ENCODE data around the gene SENP2. TPM values are rescaled to one million over a fixed set of nuclear protein-coding genes. Genes with fewer than 3 reads are reported as not detected.

The SENP2 gene
- total and polyA plus RNA-seq, 10 of the 15 experiments (the other 5 are each of a cell fraction or from before 2014, with no cell fraction given), result 9.0 to 42.7 (median 25.1) TPM

DNA sequence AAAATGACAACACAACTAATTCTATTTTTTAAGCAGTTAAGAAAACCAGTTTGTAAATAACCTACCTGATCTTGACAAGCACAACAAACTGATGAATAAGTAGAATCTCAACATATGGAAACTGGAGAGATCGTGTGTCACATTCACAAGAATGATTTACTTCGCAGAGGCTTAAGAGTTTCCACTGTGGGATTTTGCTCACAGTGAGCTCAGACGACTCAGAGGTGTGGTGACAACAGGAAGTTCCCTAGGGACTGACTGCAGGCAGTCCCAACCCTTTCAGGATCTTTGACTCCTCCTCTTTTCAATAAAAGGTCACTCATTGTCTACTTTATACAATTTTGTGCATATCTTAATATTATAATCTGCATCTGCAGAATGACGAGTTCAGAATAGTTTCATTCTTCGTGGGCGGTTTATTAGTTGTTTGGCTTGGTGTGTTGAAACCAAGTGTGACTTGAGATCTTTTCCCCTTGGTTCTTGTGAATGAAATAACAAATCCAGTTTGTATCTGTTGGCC, 33.7 kb upstream of the SENP2 start, which contains the start of gene LIPH (continued):
- no peak for TF ChIP-seq SMARCA5 (IDR thresholded peaks at IDR 0.05)
- no peak for TF ChIP-seq ZBTB11 (CRISPR knock-in tag; IDR thresholded peaks at IDR 0.05)
- TF ChIP-seq YY1 (IDR thresholded peaks at IDR 0.05; ENCODE audit: low read depth, low read length), result no peak
- TF ChIP-seq HCFC1 (IDR thresholded peaks at IDR 0.05; ENCODE audit: low read length), result no peak
- 0 out of 2 replicates have a peak, but pooled peaks have one; percentile 42 for TF ChIP-seq GATAD2B (conservative IDR thresholded peaks at IDR 0.05; ENCODE audit: low read depth)
- no peak for TF ChIP-seq POLR2AphosphoS2 (IDR thresholded peaks at IDR 0.05; ENCODE audit: low read depth, low read length)
- TF ChIP-seq ASH2L (IDR thresholded peaks at IDR 0.05; ENCODE audit: borderline replicate concordance, low read depth), result no peak
- peak; percentile 41 to 48; a peak in 2 of 4 replicates for TF ChIP-seq BHLHE40 (IDR thresholded peaks at IDR 0.05; ENCODE audit: borderline replicate concordance in 1 of 2, low read depth in 2 of 2, low read length in 1 of 2)
- TF ChIP-seq SREBF1 (IDR thresholded peaks at IDR 0.05; ENCODE audit: low read length), result no peak
- peak; percentile 77 for TF ChIP-seq EED (IDR thresholded peaks at IDR 0.05; ENCODE audit: low read depth)
- TF ChIP-seq TBL1XR1 (IDR thresholded peaks at IDR 0.05; ENCODE audit: low read depth, low read length), result no peak
- no peak for TF ChIP-seq WRNIP1 (IDR thresholded peaks at IDR 0.05; ENCODE audit: borderline replicate concordance, low read depth, low read length)
- TF ChIP-seq GABPA (IDR thresholded peaks at IDR 0.05; ENCODE audit: low read depth), result no peak
- no peak for TF ChIP-seq CREB1 (IDR thresholded peaks at IDR 0.05; ENCODE audit: low read depth)
- TF ChIP-seq RELA (IDR thresholded peaks at IDR 0.05; ENCODE audit: borderline replicate concordance, partially characterized antibody), result no peak
- 0 out of 2 replicates have a peak, but pooled peaks have one; percentile 51 for TF ChIP-seq DPF2 (IDR thresholded peaks at IDR 0.05)
- TF ChIP-seq IKZF2 (IDR thresholded peaks at IDR 0.05), result peak; percentile 75 to 82
- TF ChIP-seq JUNB (IDR thresholded peaks at IDR 0.05), result no peak
- TF ChIP-seq TCF12 (IDR thresholded peaks at IDR 0.05; ENCODE audit: low read depth, low read length), result 0 out of 2 replicates have a peak, but pooled peaks have one; percentile 32
- TF ChIP-seq, protein P1, sequence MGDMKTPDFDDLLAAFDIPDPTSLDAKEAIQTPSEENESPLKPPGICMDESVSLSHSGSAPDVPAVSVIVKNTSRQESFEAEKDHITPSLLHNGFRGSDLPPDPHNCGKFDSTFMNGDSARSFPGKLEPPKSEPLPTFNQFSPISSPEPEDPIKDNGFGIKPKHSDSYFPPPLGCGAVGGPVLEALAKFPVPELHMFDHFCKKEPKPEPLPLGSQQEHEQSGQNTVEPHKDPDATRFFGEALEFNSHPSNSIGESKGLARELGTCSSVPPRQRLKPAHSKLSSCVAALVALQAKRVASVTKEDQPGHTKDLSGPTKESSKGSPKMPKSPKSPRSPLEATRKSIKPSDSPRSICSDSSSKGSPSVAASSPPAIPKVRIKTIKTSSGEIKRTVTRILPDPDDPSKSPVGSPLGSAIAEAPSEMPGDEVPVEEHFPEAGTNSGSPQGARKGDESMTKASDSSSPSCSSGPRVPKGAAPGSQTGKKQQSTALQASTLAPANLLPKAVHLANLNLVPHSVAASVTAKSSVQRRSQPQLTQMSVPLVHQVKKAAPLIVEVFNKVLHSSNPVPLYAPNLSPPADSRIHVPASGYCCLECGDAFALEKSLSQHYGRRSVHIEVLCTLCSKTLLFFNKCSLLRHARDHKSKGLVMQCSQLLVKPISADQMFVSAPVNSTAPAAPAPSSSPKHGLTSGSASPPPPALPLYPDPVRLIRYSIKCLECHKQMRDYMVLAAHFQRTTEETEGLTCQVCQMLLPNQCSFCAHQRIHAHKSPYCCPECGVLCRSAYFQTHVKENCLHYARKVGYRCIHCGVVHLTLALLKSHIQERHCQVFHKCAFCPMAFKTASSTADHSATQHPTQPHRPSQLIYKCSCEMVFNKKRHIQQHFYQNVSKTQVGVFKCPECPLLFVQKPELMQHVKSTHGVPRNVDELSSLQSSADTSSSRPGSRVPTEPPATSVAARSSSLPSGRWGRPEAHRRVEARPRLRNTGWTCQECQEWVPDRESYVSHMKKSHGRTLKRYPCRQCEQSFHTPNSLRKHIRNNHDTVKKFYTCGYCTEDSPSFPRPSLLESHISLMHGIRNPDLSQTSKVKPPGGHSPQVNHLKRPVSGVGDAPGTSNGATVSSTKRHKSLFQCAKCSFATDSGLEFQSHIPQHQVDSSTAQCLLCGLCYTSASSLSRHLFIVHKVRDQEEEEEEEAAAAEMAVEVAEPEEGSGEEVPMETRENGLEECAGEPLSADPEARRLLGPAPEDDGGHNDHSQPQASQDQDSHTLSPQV (IDR thresholded peaks at IDR 0.05), result no peak
- TF ChIP-seq JUND (IDR thresholded peaks at IDR 0.05; ENCODE audit: low read depth, low read length), result no peak

Data from GM12878 (cell line).